ENCODE data around the gene VILL.

DNA sequence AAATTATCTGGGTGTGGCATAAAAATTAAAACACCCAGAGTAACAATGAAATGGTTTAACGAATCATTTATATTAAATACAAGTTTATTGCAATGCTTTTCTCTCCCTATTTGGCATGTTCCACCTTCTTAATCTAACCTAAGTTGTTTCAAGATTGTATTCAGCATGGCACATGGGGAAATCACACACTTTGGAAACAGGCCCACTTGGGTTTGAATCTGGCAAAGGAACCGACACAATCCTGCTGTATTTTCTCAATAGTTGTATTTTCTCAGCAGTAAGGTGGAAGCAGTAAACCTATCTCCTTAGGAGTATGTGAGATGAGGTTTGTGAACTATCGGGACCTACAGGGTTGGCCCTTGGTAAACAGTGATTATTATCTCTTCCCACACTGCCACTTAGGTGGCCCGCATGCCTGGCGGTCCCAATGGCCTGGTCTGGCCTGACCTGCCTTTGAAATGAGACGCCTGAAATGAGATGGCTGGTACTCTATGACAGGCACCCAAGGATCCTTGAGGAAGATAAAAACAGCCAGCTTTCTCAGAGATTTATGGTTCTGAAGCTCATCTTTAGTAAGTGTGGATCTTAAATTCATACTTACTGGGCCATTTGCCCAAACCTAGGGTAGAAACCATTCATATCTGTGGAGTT is 45.3 kb upstream of the VILL start:
- TF ChIP-seq POLR2A (IDR thresholded peaks at IDR 0.05; ENCODE audit: low read length), result no peak
- no peak for TF ChIP-seq GATA1 (IDR thresholded peaks at IDR 0.05; ENCODE audit: low read depth, low read length)
